OCI-LY1 (cell line): ENCODE results near the gene PACSIN2.

Source experiments
- H2AFZ ChIP-seq: fragments of 200-600 bp; sonication (generic), shearing (Covaris generic); 2 replicates; pipeline ENCODE4 v1.6.0; 2014; ENCODE audit warnings: antibody characterized with exemption, mild to moderate bottlenecking, low read length
- H3F3A ChIP-seq: fragments of 200-600 bp; sonication (generic), shearing (Covaris generic); 2 replicates; pipeline ENCODE4 v1.6.0; 2014; ENCODE audit warnings: mild to moderate bottlenecking, antibody characterized with exemption, low read length, moderate library complexity; ENCODE audit not compliant: insufficient read depth
- H3K27ac ChIP-seq: fragments of 200-600 bp; sonication (generic); 2 replicates; pipeline ENCODE4 v1.5.1; 2014; ENCODE audit warnings: low read length, mixed run types, mild to moderate bottlenecking, low read depth; ENCODE audit not compliant: poor library complexity, severe bottlenecking
- H3K27me3 ChIP-seq: fragments of 200-600 bp; sonication (generic); 2 replicates; pipeline ENCODE4 v1.6.0; 2014; ENCODE audit warnings: antibody characterized with exemption, mild to moderate bottlenecking, low read length, moderate library complexity; ENCODE audit not compliant: insufficient read depth
- H3K36me3 ChIP-seq: fragments of 200-600 bp; sonication (generic); 2 replicates; pipeline ENCODE4 v1.6.1; 2014; ENCODE audit warnings: mild to moderate bottlenecking, antibody characterized with exemption, low read length, moderate library complexity, mixed read lengths; ENCODE audit not compliant: insufficient read depth
- H3K4me1 ChIP-seq: fragments of 200-600 bp; sonication (generic); 2 replicates; pipeline ENCODE4 v1.5.1; 2014; ENCODE audit warnings: mild to moderate bottlenecking, low read length, moderate library complexity; ENCODE audit not compliant: insufficient read depth, severe bottlenecking
- H3K4me2 ChIP-seq: fragments of 200-600 bp; sonication (generic), shearing (Covaris generic); 2 replicates; pipeline ENCODE4 v1.6.1; 2014; ENCODE audit warnings: low read length
- H3K4me3 ChIP-seq: fragments of 200-600 bp; sonication (generic); 2 replicates; pipeline ENCODE4 v1.5.1; 2014; ENCODE audit warnings: low read length, low read depth, mild to moderate bottlenecking, mixed read lengths; ENCODE audit not compliant: poor library complexity, severe bottlenecking
- H3K79me2 ChIP-seq: fragments of 200-600 bp; shearing (Covaris generic); 2 replicates; pipeline ENCODE4 v1.6.1; 2016; ENCODE audit warnings: mixed run types, low read length, mixed read lengths; ENCODE audit not compliant: insufficient read depth
- H3K9ac ChIP-seq: fragments of 200-600 bp; sonication (generic), shearing (Covaris generic); 2 replicates; pipeline ENCODE4 v1.6.1; 2014; ENCODE audit warnings: mild to moderate bottlenecking, low read length, mixed read lengths
- H3K9me2 ChIP-seq: fragments of 200-600 bp; sonication (generic), shearing (Covaris generic); 2 replicates; pipeline ENCODE4 v1.6.1; 2014; ENCODE audit warnings: low read depth, mild to moderate bottlenecking, low read length, mixed read lengths
- H3K9me3 ChIP-seq: fragments of 200-600 bp; shearing (Covaris generic); 2 replicates; pipeline ENCODE4 v1.6.1; 2014; ENCODE audit warnings: low read length, mixed read lengths
- H4K20me1 ChIP-seq: fragments of 200-600 bp; sonication (generic), shearing (Covaris generic); 2 replicates; pipeline ENCODE4 v1.6.0; 2016; ENCODE audit warnings: mild to moderate bottlenecking, low read length; ENCODE audit not compliant: insufficient read depth
- CTCF ChIP-seq: fragments of 200-600 bp; sonication (generic), shearing (Covaris generic); IDR thresholded peaks from 2 replicates; pipeline ENCODE4 v1.5.1; 2017; ENCODE audit warnings: mild to moderate bottlenecking, antibody characterized with exemption, low read length, moderate library complexity, mixed read lengths
- EZH2 ChIP-seq: fragments of 200-600 bp; sonication (generic), shearing (Covaris generic); IDR thresholded peaks from 2 replicates; pipeline ENCODE4 v1.8.0; 2017; ENCODE audit warnings: borderline replicate concordance, mixed run types, mild to moderate bottlenecking, antibody characterized with exemption, low read length, moderate library complexity, mixed read lengths

Gene PACSIN2

GRCh38 chr22:42931421-42932196, 83.3 kb downstream of the PACSIN2 start:
- Histone ChIP-seq H3K27me3 (no peaks in the 10 kb centered on the region), H3K4me1 (peaks cover 11% of the 10 kb centered on the region), H3K36me3 (no peaks in the 10 kb centered on the region), H3F3A (no peaks in the 10 kb centered on the region), H3K4me2 (no peak overlapping the region), H3K4me3 (no peak overlapping the region), H3K9me3 (no peaks in the 10 kb centered on the region), H3K9me2 (no peaks in the 10 kb centered on the region), H3K79me2 (no peaks in the 10 kb centered on the region), H2AFZ (no peak overlapping the region), H3K27ac (no peak overlapping the region), H3K9ac (no peak overlapping the region), H4K20me1 (peaks cover 3% of the 10 kb centered on the region; the same call in 1 of the 2 replicates)
- TF ChIP-seq CTCF, result no peak
- TF ChIP-seq EZH2, result no peak

GRCh38 chr22:42930810-42931420, 84.0 kb downstream of the PACSIN2 start:
- H3K4me1 ChIP-seq, result peaks cover 11% of the 10 kb centered on the region
- H3K79me2 ChIP-seq, result no peaks in the 10 kb centered on the region
- H2AFZ ChIP-seq, result no peak overlapping the region
- no peak overlapping the region for H3K27ac ChIP-seq
- peaks cover 3% of the 10 kb centered on the region; the same call in 1 of the 2 replicates for H4K20me1 ChIP-seq
- no peak overlapping the region for H3K4me3 ChIP-seq
- no peak overlapping the region for H3K9ac ChIP-seq
- H3K36me3 ChIP-seq, result no peaks in the 10 kb centered on the region
- H3K9me2 ChIP-seq, result no peaks in the 10 kb centered on the region
- TF ChIP-seq CTCF (no peak), EZH2 (no peak)
- no peaks in the 10 kb centered on the region for H3K9me3 ChIP-seq
- H3F3A ChIP-seq, result no peaks in the 10 kb centered on the region
- no peaks in the 10 kb centered on the region for H3K27me3 ChIP-seq
- H3K4me2 ChIP-seq, result no peak overlapping the region

GRCh38 chr22:42929838-42930155, 85.2 kb downstream of the PACSIN2 start:
- Histone ChIP-seq H3F3A (no peaks in the 10 kb centered on the region), H3K4me2 (no peak overlapping the region), H4K20me1 (peaks cover 3% of the 10 kb centered on the region; the same call in 1 of the 2 replicates), H3K27ac (no peak overlapping the region), H3K36me3 (no peaks in the 10 kb centered on the region), H3K9me2 (no peaks in the 10 kb centered on the region), H3K4me3 (no peak overlapping the region), H3K9ac (no peak overlapping the region), H3K4me1 (peaks cover 11% of the 10 kb centered on the region), H3K9me3 (no peaks in the 10 kb centered on the region), H3K79me2 (no peaks in the 10 kb centered on the region), H3K27me3 (no peaks in the 10 kb centered on the region), H2AFZ (no peak overlapping the region)
- no peak for TF ChIP-seq EZH2
- no peak for TF ChIP-seq CTCF
